ENCODE data around the gene NME2. TPM values are rescaled to one million over a fixed set of nuclear protein-coding genes. Genes with fewer than 3 reads are reported as not detected.
A peak's percentile ranks its signal among the peaks of the same experiment; 100 is the strongest.

The NME2 gene
- total and polyA plus RNA-seq, 7 donors, result 334 to 1,336 (median 550) TPM

- Histone ChIP-seq H3K27ac (peak overlapping the region; percentile 100), H3K9me3 (no peaks in the 10 kb centered on the region), H3K4me1 (peaks cover 16% of the 10 kb centered on the region), H3K27me3 (ENCODE audit: insufficient read depth in 3 of 3, low read length in 2 of 3) (no peaks in the 10 kb centered on the region), H3K4me3 (peak overlapping the region; percentile 99), H3K36me3 (ENCODE audit: insufficient read depth in 1 of 2, low read depth in 1 of 2) (peaks cover 15 to 60% of the 10 kb centered on the region in 2 donors)
- TF ChIP-seq CTCF (IDR thresholded peaks at IDR 0.05), result no peak
- no peak for DNase-seq
- 54 to 69% (median 56%) methylated on average over 16 of the region's 16 CpGs for WGBS, 3 donors
- peak in 1 of 4 donors; percentile 1 for ATAC-seq
- intact Hi-C loops (cut with DNase I), result loop anchor here (5.0 kb wide), 1 partner anchor 163 kb away; no protein-coding TSS in a partner anchor
These were observed 1.1 kb upstream of the NME2 start for GRCh38 chr17:51164911-51165679.

- ATAC-seq (peak in 3 of 4 donors; percentile 0 to 5 (median 2)), DNase-seq (peak; percentile 25 to 57)
- H3K36me3 ChIP-seq (ENCODE audit: insufficient read depth in 1 of 2, low read depth in 1 of 2), result peaks cover 19 to 61% of the 10 kb centered on the region in 2 donors
These were observed 472 bp upstream of the NME2 start for GRCh38 chr17:51165680-51166197.

GRCh38 chr17:51166987-51167931, 1.0 kb downstream of the NME2 start:
- peak; percentile 68 for TF ChIP-seq CTCF (IDR thresholded peaks at IDR 0.05)
- Histone ChIP-seq H3K9me3 (no peaks in the 10 kb centered on the region), H3K4me3 (peak overlapping the region; percentile 99), H3K4me1 (peaks cover 16% of the 10 kb centered on the region), H3K27ac (peak overlapping the region; percentile 100), H3K27me3 (ENCODE audit: insufficient read depth in 3 of 3, low read length in 2 of 3) (no peaks in the 10 kb centered on the region), H3K36me3 (ENCODE audit: insufficient read depth in 1 of 2, low read depth in 1 of 2) (peaks cover 10 to 61% of the 10 kb centered on the region in 2 donors)
- DNase-seq (peak; percentile 64 to 75), ATAC-seq (peak; percentile 63 to 76 (median 67))
- 15 to 17% (median 16%) methylated on average over 40 to 42 of the region's 42 CpGs for WGBS, 3 donors
- intact Hi-C loops (cut with DNase I), result loop anchor here (1.0 to 5.0 kb wide), 2 partner anchors 14 to 165 kb away; partner anchors contain the start of gene NME1 (in 1 of the 2)

More at GRCh38 chr17:51165680-51166197, 472 bp upstream of the NME2 start:
- Histone ChIP-seq H3K27me3 (ENCODE audit: insufficient read depth in 3 of 3, low read length in 2 of 3) (no peaks in the 10 kb centered on the region), H3K9me3 (no peaks in the 10 kb centered on the region), H3K4me3 (peak overlapping the region; percentile 99), H3K4me1 (peaks cover 16% of the 10 kb centered on the region), H3K27ac (peak overlapping the region; percentile 100)
- WGBS, 3 donors, result 7 to 11% (median 11%) methylated on average over 21 of the region's 21 CpGs
- intact Hi-C loops (cut with DNase I), result loop anchor here (1.0 to 5.0 kb wide), 2 partner anchors 12 to 163 kb away; partner anchors contain the start of gene NME1 (in 1 of the 2)
- no peak for TF ChIP-seq CTCF (IDR thresholded peaks at IDR 0.05)

GRCh38 chr17:51169340-51169739, 3.1 kb downstream of the NME2 start:
- intact Hi-C loops (cut with DNase I), result loop anchor here (5.0 kb wide), 1 partner anchor 167 kb away; no protein-coding TSS in a partner anchor
- Histone ChIP-seq H3K27ac (no peak overlapping the region), H3K36me3 (ENCODE audit: insufficient read depth in 1 of 2, low read depth in 1 of 2) (peaks cover 13 to 69% of the 10 kb centered on the region in 2 donors), H3K4me3 (no peak overlapping the region), H3K4me1 (peaks cover 16% of the 10 kb centered on the region), H3K9me3 (no peaks in the 10 kb centered on the region), H3K27me3 (ENCODE audit: insufficient read depth in 3 of 3, low read length in 2 of 3) (no peaks in the 10 kb centered on the region)
- DNase-seq (no peak), ATAC-seq (no peak)
- WGBS, 3 donors, result 79 to 86% (median 84%) methylated on average over 1 of the region's 1 CpG
- no peak for TF ChIP-seq CTCF (IDR thresholded peaks at IDR 0.05)
